T-helper 2 cell treated with Interferon-gamma antibody and Interleukin-4, amounts not matched to agents 100 ng/mL and 5 ng/mL, for 36 hours (primary cell): Measurements from ENCODE around the gene SRSF9. TPM values are rescaled to one million over a fixed set of nuclear protein-coding genes. Genes with fewer than 3 reads are reported as not detected.

Source experiments
- intact Hi-C: fragments of 100-400 bp; cut with micrococcal nuclease; formaldehyde crosslinking; loops from one replicate; pipeline ENCODE4 v1.15.1; 2023
- total RNA-seq: library from RNA; stranded (reverse); gene quantifications from 2 replicates; pipeline ENCODE4 v1.2.3, GENCODE V29; 2022

The SRSF9 gene
- total RNA-seq, 1 donor from 2014 or later, result 203 TPM

- intact Hi-C loops, result no loop called here
Measured at GRCh38 chr12:120413901-120414695, 55.5 kb downstream of the SRSF9 start.

GRCh38 chr12:120412421-120412820 lies 57.1 kb downstream of the SRSF9 start:
- intact Hi-C loops, result no loop called here

Other genes with a start within 250 kb of the SRSF9 start
- 177 and 182 TPM in 2 replicates for gene PXN, start 204.0 kb downstream of the SRSF9 start, total RNA-seq
- 7,202 and 7,829 TPM in 2 replicates for gene RNU4-2, start 177.8 kb downstream of the SRSF9 start, total RNA-seq
- 3,138 and 3,380 TPM in 2 replicates for gene RNU4-1, start 176.5 kb downstream of the SRSF9 start, total RNA-seq
- gene SIRT4, start 167.4 kb downstream of the SRSF9 start, total RNA-seq, result 1.2 and 1.6 TPM in 2 replicates
- not detected in 2 replicates for gene PLA2G1B, start 142.0 kb downstream of the SRSF9 start, total RNA-seq
- not detected in 2 replicates for gene MSI1, start 100.6 kb downstream of the SRSF9 start, total RNA-seq
- gene COX6A1, start 31.6 kb downstream of the SRSF9 start, total RNA-seq, result 280 and 287 TPM in 2 replicates
- gene TRIAP1, start 23.4 kb downstream of the SRSF9 start, total RNA-seq, result 30.7 and 31.9 TPM in 2 replicates
- 27.9 and 29.0 TPM in 2 replicates for gene GATC, start 23.3 kb downstream of the SRSF9 start, total RNA-seq
- 331 and 335 TPM in 2 replicates for gene DYNLL1, start 26.4 kb upstream of the SRSF9 start, total RNA-seq
- gene COQ5, start 59.4 kb upstream of the SRSF9 start, total RNA-seq, result 28.7 and 31.0 TPM in 2 replicates
- gene RNF10, start 64.6 kb upstream of the SRSF9 start, total RNA-seq, result 173 and 183 TPM in 2 replicates
- gene POP5, start 111.7 kb upstream of the SRSF9 start, total RNA-seq, result 63.5 and 67.7 TPM in 2 replicates
- not detected in 2 replicates for gene CABP1, start 170.9 kb upstream of the SRSF9 start, total RNA-seq
- gene MLEC, start 217.4 kb upstream of the SRSF9 start, total RNA-seq, result 139 and 143 TPM in 2 replicates
- 20.3 and 20.6 TPM in 2 replicates for gene UNC119B, start 240.7 kb upstream of the SRSF9 start, total RNA-seq